MM.1S (cell line): ENCODE data around the gene PPM1G.
A peak's percentile ranks its signal among the peaks of the same experiment; 100 is the strongest.
"Not testable (repeated sequence)": the region's sequence is repeated elsewhere in the genome, so short reads cannot be mapped to it uniquely, and the experiment has no call there.

ENCODE experiments used
- DNase-seq: peaks from one replicate; pipeline ENCODE4 v3.0.0-alpha.2; 2015
- H2AFZ ChIP-seq: fragments of 300-600 bp; sonication (generic); 2 replicates; pipeline ENCODE4 v1.6.0; 2016; ENCODE audit warnings: antibody characterized with exemption, low read length
- H3F3A ChIP-seq: fragments of 300-600 bp; sonication (generic); 2 replicates; pipeline ENCODE4 v1.6.1; 2016; ENCODE audit warnings: mild to moderate bottlenecking, antibody characterized with exemption, low read length, moderate library complexity, mixed read lengths; ENCODE audit not compliant: insufficient read depth
- H3K27ac ChIP-seq: fragments of 300-600 bp; sonication (generic); 2 replicates; pipeline ENCODE4 v1.5.1; 2016; ENCODE audit warnings: mild to moderate bottlenecking, low read length
- H3K27me3 ChIP-seq: fragments of 300-600 bp; sonication (generic); replicated peaks from 2 replicates; pipeline ENCODE4 v1.6.0; 2016; ENCODE audit warnings: low read length; ENCODE audit not compliant: insufficient read depth
- H3K36me3 ChIP-seq: fragments of 300-600 bp; sonication (generic); replicated peaks from 2 replicates; pipeline ENCODE4 v1.6.1; 2016; ENCODE audit warnings: mild to moderate bottlenecking, low read length, mixed read lengths; ENCODE audit not compliant: insufficient read depth
- H3K4me1 ChIP-seq: fragments of 300-600 bp; sonication (generic); 2 replicates; pipeline ENCODE4 v1.6.1; 2016; ENCODE audit warnings: low read length, mixed read lengths
- H3K4me2 ChIP-seq: fragments of 300-600 bp; sonication (generic); 2 replicates; pipeline ENCODE4 v1.6.0; 2016; ENCODE audit warnings: low read depth, low read length
- H3K4me3 ChIP-seq: fragments of 300-600 bp; sonication (generic); 2 replicates; pipeline ENCODE4 v1.5.1; 2016; ENCODE audit warnings: low read length, mixed read lengths
- H3K79me2 ChIP-seq: fragments of 300-600 bp; sonication (generic); 2 replicates; pipeline ENCODE4 v1.6.1; 2016; ENCODE audit warnings: mixed run types, low read length, mixed read lengths
- H3K9ac ChIP-seq: fragments of 300-600 bp; sonication (generic); 2 replicates; pipeline ENCODE4 v1.6.1; 2016; ENCODE audit warnings: low read length, mixed read lengths
- H3K9me2 ChIP-seq: fragments of 300-600 bp; sonication (generic); replicated peaks from 2 replicates; pipeline ENCODE4 v1.6.1; 2016; ENCODE audit warnings: mild to moderate bottlenecking, low read length, mixed read lengths; ENCODE audit not compliant: insufficient read depth
- H3K9me3 ChIP-seq: fragments of 300-600 bp; sonication (generic); replicated peaks from 2 replicates; pipeline ENCODE4 v1.6.1; 2016; ENCODE audit warnings: mild to moderate bottlenecking, low read length, mixed read lengths; ENCODE audit not compliant: insufficient read depth
- H4K20me1 ChIP-seq: fragments of 300-600 bp; sonication (generic); 2 replicates; pipeline ENCODE4 v1.6.1; 2016; ENCODE audit warnings: mild to moderate bottlenecking, low read length, moderate library complexity, mixed read lengths; ENCODE audit not compliant: insufficient read depth
- CTCF ChIP-seq: fragments of 300-600 bp; sonication (generic); IDR thresholded peaks from 2 replicates; pipeline ENCODE4 v1.5.1; 2016; ENCODE audit warnings: antibody characterized with exemption, low read length, mixed read lengths
- EZH2 ChIP-seq: fragments of 300-600 bp; sonication (generic); optimal IDR thresholded peaks from 2 replicates; pipeline ENCODE3; 2017; ENCODE audit warnings: low read depth, mild to moderate bottlenecking, antibody characterized with exemption, low read length, mixed read lengths
- EZH2phosphoT487 ChIP-seq: fragments of 300-600 bp; sonication (generic); IDR thresholded peaks from 2 replicates; pipeline ENCODE4 v1.6.1; 2018; ENCODE audit warnings: antibody characterized with exemption, low read length

Gene PPM1G

DNA sequence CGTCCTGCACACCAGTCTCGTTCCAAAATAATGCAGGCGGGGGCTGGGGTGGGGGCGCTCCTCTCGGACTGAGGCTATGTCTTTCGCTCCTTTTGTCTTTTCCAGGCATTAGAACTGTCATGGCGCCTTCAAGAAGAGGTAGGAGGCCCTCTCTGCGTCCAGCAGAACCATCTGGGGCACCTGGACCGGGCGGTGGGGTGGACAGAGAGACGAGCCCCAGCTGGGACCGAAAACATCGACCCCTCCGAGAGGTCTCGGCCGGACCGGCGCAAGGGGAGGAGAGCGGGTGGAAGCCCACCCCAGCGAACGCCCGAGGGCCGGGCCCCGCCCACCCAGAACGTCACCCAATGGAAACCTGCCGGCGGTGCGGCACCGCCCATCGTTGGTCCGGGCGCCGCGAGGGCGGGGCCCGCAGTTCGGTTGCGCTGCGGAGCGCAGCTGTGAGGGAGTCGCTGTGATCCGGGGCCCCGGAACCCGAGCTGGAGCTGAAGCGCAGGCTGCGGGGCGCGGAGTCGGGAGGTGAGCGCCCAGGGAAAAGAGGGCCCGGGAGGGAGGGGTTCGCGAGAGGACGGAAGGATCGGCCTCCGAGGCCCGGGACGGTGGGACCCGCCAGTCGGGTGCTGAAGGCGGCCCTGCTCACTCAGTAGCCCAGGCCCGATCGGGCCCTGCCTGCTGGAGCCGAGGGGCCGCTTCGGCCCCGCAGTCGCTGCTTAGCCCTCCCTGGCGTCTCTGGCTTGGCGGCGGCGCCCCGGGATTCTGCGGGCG lies 19.0 kb upstream of the PPM1G start, which contains the start of gene NRBP1:
NRBP1 (plus strand) TSS at position 419 of the 765 bp plus-strand sequence. CDS start 4,643 bp downstream, outside the sequence.
- Histone ChIP-seq H3K4me1 (peaks cover 9% of the 10 kb centered on the region; the same call in 1 of the 2 replicates), H3K4me2 (peak within 1 kb of the TSS; percentile 96), H3K9ac (peak within 1 kb of the TSS; percentile 95), H4K20me1 (no peaks in the 10 kb centered on the region; the same call in 1 of the 2 replicates), H3K9me2 (no peaks in the 10 kb centered on the region), H3K27me3 (no peaks in the 10 kb centered on the region), H3K79me2 (peaks cover 38% of the 10 kb centered on the region), H3K27ac (peak within 1 kb of the TSS; percentile 85; the same call in 1 of the 2 replicates), H2AFZ (peak within 1 kb of the TSS; percentile 97), H3K4me3 (peak within 1 kb of the TSS; percentile 88), H3F3A (peaks cover 19% of the 10 kb centered on the region), H3K36me3 (no peaks in the 10 kb centered on the region), H3K9me3 (no peaks in the 10 kb centered on the region)
- peak; percentile 96 for DNase-seq
- TF ChIP-seq EZH2 (no peak), EZH2phosphoT487 (no peak)

- Histone ChIP-seq H3K27me3 (no peaks in the 10 kb centered on the region), H3K4me3 (peak overlapping the region; percentile 88), H3K9me2 (no peaks in the 10 kb centered on the region), H3K79me2 (peaks cover 38% of the 10 kb centered on the region), H3K4me1 (peaks cover 9% of the 10 kb centered on the region; the same call in 1 of the 2 replicates), H3K9ac (peak overlapping the region; percentile 95), H3F3A (peaks cover 19% of the 10 kb centered on the region), H3K27ac (peak overlapping the region; percentile 85; the same call in 1 of the 2 replicates), H4K20me1 (no peaks in the 10 kb centered on the region), H3K4me2 (peak overlapping the region; percentile 81), H3K36me3 (no peaks in the 10 kb centered on the region), H3K9me3 (no peaks in the 10 kb centered on the region), H2AFZ (peak overlapping the region; percentile 97)
- no peak for DNase-seq
- TF ChIP-seq EZH2 (no peak), CTCF (no peak), EZH2phosphoT487 (no peak)
These were observed 18.4 kb upstream of the PPM1G start for GRCh38 chr2:27427863-27428212.

DNA sequence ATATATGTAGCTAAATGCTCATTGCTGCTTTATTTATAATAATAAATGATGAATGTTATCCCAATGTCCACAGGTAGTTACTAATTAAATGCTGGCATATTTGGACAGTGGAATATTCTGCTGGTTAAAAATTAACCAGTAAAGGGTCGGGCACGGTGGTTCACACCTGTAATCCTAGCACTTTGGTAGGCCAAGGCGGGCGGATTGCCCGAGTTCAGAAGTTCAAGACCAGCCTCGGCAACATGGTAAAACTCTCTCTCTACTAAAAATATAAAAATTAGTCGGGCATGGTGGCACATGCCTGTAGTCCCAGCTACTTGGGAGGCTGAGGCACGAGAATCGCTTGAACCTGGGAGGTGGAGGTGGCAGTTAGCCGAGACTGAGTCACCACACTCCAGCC lies 15.6 kb upstream of the PPM1G start:
- H3K4me1 ChIP-seq, H3K36me3 ChIP-seq, DNase-seq: not testable (repeated sequence)

GRCh38 chr2:27422958-27423357 lies 13.6 kb upstream of the PPM1G start:
- Histone ChIP-seq H3K4me3 (no peak overlapping the region), H4K20me1 (no peaks in the 10 kb centered on the region), H3K36me3 (no peaks in the 10 kb centered on the region), H3K4me1 (peaks cover 6% of the 10 kb centered on the region; the same call in 1 of the 2 replicates), H3K9me2 (no peaks in the 10 kb centered on the region), H3K27me3 (no peaks in the 10 kb centered on the region; the same call in 1 of the 2 replicates), H3K4me2 (no peak overlapping the region), H3F3A (peaks cover 3% of the 10 kb centered on the region), H2AFZ (no peak overlapping the region), H3K9me3 (no peaks in the 10 kb centered on the region), H3K9ac (no peak overlapping the region), H3K79me2 (no peaks in the 10 kb centered on the region), H3K27ac (no peak overlapping the region)
- no peak for DNase-seq
- TF ChIP-seq EZH2: no peak
- TF ChIP-seq EZH2phosphoT487: no peak
- no peak for TF ChIP-seq CTCF

More for the DNA sequence above, 15.6 kb upstream of the PPM1G start:
- H4K20me1 ChIP-seq, H3K9me2 ChIP-seq, H3K27ac ChIP-seq, H2AFZ ChIP-seq, H3K9ac ChIP-seq, H3K4me3 ChIP-seq, H3K27me3 ChIP-seq, H3K4me2 ChIP-seq, H3K9me3 ChIP-seq: not testable (repeated sequence)
- H3F3A ChIP-seq: peaks cover 16% of the 10 kb centered on the region
- H3K79me2 ChIP-seq: peaks cover 11% of the 10 kb centered on the region
